Mucosa of stomach (tissue), 1 donor: ENCODE results near the gene EIF5A.

Source experiments
- H3K27me3 ChIP-seq: one replicate; pipeline ENCODE4 v1.7.0; 2013; ENCODE audit warnings: mild to moderate bottlenecking, low read length; ENCODE audit not compliant: control insufficient read depth, insufficient read depth
- H3K36me3 ChIP-seq: one replicate; pipeline ENCODE4 v1.7.0; 2013; ENCODE audit warnings: low read length; ENCODE audit not compliant: control insufficient read depth, insufficient read depth
- H3K4me1 ChIP-seq: one replicate; pipeline ENCODE4 v1.7.0; 2013; ENCODE audit warnings: mild to moderate bottlenecking, low read length; ENCODE audit not compliant: control insufficient read depth, insufficient read depth
- H3K4me3 ChIP-seq: one replicate; pipeline ENCODE4 v1.7.0; 2013; ENCODE audit warnings: low read length
- H3K9ac ChIP-seq: one replicate; pipeline ENCODE4 v1.7.0; 2013; ENCODE audit warnings: mild to moderate bottlenecking, low read length, moderate library complexity
- H3K9me3 ChIP-seq: one replicate; pipeline ENCODE4 v1.7.0; 2013; ENCODE audit warnings: mild to moderate bottlenecking, low read length, moderate library complexity; ENCODE audit not compliant: control insufficient read depth
- donor health status: Pancreatic carcinoma.

EIF5A gene

GRCh38 chr17:7361906-7362305, 54.5 kb downstream of the EIF5A start:
- Histone ChIP-seq H3K4me1 (no peaks in the 10 kb centered on the region), H3K27me3 (peaks cover 3% of the 10 kb centered on the region), H3K36me3 (no peaks in the 10 kb centered on the region), H3K4me3 (no peak overlapping the region), H3K9ac (no peak overlapping the region), H3K9me3 (no peaks in the 10 kb centered on the region)
